A549 treated with DMSO at 1 μM for 4 hours (cell line): ENCODE measurements around the gene PCK2. TPM values are rescaled to one million over a fixed set of nuclear protein-coding genes. Genes with fewer than 3 reads are reported as not detected.

Experiments used
- total RNA-seq: library from RNA; stranded (reverse); fragments of 200-300 nt; extraction: Qiagen RNA extraction; gene quantifications from 5 replicates; pipeline ENCODE4 v1.2.3, GENCODE V29; 2022; ENCODE audit warnings: low read depth

The PCK2 gene
- total RNA-seq = 17.9 to 21.1 TPM (median 19.7 TPM) in 5 replicates

DNA sequence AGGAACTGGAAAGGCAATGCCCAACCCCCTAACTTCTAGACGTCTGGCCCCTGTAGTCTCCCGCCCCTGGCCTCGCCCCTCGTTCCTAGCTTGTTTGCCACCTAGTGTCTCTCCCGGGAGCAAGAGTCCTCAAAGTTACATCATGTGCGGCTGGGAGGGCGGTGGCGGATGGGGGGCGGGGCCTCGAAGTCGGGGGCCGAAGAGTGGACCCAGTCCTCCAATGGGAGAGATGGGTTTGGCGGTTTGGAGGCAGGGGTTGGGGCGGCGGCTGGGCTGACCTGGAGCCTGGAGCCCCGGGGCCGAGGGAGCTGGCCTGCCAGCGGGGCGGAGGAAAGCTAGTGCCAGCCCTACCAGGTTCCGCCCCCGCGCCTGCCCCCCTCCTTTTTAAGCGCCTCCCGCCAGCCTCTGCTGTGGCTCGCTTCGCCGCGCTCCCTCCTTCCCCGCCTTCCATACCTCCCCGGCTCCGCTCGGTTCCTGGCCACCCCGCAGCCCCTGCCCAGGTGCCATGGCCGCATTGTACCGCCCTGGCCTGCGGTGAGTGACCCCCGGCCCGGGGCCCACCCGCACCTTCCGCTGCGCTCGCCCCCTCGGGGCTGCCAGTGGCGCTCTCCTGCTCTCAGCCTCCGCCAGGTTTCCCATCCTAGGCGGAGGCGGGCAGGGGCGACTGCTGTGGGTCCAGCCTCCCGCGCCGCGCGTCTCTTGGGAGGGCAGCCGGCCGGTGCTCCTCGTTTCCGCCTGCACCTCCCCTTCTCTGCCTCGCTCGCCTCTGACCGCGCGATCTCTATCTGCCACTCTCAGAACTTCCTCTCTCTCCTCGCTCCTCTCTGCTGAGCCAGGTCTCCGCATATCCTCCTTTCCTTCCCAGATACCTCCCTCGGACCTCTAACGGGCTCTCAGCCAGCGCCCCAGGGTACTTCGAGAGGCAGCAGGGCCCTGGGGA lies at the start of gene PCK2:
TSS of gene PCK2 (plus strand) at position 411 of the 940 bp plus-strand sequence. CDS start at position 506, 95 bp downstream.

DNA sequence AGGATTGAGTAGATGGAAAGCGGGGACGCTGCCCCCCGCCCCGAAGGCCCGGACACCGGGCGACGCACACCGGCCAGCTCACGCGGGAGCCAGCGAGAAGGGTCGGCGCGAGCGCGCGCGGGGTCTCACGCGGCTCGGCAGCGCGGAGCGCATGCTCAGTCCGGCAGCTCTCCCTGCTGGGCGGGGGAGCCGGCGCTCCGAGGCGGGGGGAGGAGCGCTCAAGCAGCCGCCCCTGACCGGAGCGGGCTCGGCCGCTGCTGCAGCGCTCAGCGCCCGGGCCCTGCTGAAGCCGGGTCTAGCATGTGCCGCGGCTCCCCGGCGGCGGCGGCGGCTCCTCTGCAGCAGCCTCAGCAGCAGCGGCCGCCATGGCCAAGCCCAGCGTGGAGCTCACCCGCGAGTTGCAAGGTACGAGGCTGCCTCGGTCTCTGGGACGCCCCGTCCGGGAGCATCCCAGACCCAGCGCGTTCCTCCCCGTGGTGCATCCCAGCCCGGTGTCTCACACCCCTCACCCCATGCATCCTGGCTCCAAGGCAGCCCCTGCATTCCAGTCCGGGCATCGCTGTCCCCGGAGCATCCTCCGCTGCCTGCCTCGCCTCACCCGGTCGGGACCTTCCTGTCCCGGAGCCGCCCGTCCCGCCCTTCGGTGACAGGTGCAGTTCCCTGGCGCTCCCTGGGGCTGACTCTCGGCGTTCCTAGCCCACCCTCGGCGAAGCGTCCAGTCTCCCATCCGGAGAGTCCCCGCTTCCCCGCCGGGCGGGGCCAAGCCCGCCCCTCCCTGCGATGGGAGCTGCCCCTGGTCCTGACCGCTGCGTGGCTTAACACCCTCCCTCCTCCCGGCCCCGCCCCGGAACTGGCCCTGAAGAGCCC lies 42.1 kb upstream of the PCK2 start, which contains the start of gene CARMIL3:
TSS of gene CARMIL3 (plus strand) at position 221 of the 867 bp plus-strand sequence. CDS start at position 366, 145 bp downstream.

DNA sequence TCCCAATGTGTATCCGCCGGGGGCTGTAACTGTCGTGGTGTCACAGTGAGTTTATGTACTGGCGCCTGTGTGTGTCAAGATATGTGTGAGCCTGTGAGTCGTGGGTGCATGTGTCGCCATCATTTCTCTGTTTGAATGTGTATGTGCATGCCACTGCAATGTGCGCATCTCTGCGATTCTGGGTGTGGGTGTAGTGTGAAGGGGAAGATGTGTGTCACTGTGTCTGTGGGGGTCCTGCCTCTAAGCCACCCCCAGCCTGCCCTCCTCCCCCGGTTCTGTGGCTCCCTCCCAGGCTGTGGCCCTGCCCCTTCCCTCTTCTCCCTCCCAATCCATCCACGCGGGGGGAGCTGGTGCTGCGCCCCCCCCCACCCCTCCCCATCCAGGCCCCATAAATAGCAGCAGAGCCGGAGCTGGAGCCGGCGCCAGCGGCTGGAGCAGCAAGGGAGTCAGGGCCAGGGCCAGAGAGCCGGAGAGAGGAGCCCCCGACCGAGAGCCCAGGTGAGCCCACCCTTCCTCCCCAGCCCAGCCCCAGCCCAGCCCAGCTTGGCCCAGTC lies 22.9 kb upstream of the PCK2 start, which contains the start of gene CPNE6:
TSS of gene CPNE6 (plus strand) at position 419 of the 554 bp plus-strand sequence. CDS start 1,375 bp downstream, outside the sequence.

DNA sequence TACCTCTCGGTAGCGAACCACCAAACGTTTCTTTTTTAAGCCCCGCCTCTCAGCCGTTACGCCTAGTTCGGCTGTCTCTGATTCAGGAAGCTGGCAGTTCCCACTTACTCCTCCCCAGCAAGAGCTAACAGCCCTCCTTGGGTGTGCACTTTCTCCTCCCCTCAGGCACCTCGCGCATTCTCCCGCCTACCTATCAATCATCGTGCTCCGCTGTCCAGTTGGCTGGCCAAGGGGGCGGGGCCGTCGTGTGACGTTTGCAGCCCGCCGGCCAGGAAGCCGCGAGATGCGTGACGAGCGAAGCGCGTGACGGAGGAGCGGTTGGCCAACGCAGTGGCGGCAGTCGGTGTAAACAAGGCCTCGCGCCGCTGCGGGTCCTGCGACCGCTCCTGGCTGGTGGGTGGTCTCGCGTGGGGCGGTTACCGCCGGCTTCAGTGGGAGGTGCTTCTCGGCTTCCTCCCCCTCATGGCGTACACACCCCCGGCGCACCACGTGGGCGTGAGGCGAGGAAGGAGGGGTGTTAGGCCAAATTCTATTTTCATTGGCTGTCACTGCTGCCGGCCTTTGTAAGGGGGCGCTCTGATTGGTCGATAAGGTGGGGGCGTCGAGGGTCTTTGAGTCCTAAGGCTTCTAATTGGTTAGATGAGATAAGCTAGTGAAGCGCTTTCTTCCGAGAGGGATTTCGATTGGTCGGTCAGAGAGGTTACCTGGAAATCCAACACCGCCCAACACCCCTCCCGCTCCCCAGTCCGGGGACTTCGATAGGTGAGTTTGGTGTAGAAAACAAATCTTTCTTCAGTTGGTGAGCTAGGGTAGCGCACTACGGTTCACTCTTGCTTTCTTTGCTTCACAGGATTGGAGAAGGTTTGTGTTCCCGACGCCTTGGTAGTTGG lies 20.7 kb downstream of the PCK2 start, which contains the start of the genes DCAF11 and NRL:
TSS of gene DCAF11 (plus strand) at position 246 of the 890 bp plus-strand sequence. CDS start 818 bp downstream, outside the sequence.
TSS of gene NRL (minus strand) at position 418 of the 890 bp plus-strand sequence. CDS start 32,101 bp downstream, outside the sequence.

DNA sequence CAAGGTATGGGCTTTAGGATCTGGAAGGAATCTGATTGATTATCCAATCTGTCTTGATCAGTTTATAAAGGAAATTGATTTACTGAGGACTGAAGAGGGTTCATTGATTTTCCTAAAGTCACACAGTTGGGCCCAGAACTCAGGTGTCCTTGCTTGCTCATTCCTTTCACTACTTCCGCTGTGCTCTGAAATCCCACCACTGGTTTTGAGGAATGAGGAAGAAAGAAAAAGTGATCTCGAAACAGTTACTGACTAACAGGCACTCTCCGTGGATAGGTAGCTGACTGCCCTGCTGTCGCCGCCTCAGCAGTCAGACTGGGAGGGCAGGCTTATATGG lies 36.2 kb downstream of the PCK2 start, which contains the start of gene FITM1:
TSS of gene FITM1 (plus strand) at position 280 of the 337 bp plus-strand sequence. CDS start 905 bp downstream, outside the sequence.

DNA sequence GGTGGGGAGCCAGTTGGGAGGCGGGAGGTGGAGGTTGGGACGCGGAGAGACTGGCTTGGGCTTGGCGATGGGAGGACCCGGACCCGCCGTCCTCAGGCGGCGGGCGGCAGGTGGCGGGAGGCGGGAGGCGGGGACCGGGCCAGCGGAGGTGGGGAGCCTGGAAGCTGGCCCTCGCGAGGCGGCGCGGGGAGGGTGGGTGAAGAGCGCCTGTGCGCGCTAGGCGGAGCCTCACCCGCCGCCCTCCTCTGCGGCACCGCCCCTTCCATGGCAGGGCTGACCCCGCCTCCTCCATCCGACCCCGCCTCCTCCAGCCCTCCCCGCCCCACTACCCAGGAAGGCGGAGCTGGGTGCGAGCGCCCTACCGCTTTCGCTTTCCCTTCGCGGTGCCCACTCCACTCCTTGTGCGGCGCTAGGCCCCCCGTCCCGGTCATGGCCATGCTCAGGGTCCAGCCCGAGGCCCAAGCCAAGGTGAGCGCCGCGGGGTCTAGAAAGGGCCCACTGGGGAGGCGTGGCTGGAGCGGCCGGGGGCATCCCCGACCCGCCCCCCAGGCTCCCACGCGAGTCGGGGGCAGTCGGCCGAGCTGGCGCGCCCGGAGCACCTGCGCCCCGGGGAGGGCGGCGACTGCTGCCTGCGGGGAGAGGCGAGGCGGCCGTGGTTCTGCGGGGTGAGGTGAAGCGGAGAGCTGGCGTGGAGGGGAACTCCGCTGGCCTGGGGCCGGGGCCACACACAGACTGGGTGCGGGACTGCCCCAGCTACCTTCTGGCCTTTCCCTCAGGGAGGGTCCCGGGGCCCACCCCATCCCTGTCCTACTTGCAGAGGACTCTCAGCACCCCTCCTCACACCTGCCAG lies 41.9 kb downstream of the PCK2 start, which contains the start of gene PSME1:
TSS of gene PSME1 (plus strand) at position 361 of the 850 bp plus-strand sequence. CDS start at position 430, 69 bp downstream.

DNA sequence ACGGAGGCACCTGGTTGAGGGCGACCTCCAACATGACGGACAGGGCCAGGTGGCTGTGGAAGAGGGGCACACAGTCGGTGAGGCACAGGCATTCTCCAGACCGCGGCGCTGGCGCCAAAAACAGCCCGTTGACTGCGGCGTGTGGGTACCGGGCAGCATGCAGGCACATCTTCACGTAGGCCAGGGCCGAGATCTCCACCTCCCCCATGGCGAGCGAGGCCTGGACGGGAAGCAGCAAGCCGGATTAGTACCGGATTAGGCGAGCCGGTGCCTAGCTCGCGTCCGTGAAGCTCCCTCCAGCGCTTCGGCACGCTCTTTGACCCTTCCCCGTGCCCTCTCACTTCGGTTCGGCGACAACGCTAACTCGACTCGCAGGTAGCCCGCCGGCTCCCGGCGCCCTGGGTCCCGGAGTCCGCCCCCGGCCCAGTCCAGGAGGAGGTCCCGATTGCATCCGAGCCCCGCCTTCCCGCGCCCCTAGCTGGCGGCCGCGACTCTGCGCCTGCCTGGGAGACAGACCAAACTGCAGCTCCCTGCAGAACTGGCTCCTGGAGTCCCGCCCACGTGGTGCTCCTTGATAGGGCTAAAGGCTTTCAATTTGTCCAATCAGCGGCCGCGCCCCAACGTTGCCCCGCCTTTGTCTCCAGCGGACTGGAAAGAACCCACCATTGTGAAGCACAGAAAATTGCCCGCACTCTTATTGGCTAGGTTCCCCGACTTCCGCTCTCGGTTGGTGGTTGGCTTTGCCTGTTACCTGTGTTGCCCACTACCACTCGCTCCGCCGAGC lies 47.2 kb downstream of the PCK2 start, which contains the start of gene EMC9:
TSS of gene EMC9 (minus strand) at position 495 of the 784 bp plus-strand sequence. CDS start at position 208, 287 bp downstream.

DNA sequence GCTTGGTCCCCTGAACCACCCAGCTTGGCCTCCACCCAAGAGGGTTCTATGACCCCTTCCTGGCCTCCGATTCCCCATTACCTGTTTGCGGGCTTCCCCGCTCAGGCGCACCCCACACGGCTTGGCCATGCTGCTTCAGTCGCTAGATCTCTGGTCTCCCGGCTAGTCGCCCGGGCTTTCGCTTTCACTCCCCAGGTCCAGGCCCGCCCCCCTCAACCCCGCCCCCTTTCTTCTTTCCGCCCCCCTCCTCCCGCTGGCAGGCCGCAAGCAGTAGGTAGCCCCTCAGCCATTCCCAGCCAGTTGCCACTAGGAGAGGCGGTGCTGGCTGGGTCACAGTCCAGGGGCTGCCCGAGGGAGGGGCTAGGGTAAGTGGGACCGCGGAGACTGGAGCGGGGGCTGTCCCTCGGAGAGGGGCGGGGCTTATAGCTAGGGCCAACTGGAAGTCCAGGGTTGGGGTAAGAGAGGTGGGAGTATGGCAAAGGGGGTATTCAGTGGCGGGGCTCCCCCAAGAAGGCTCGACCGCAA lies 52.4 kb downstream of the PCK2 start, which contains the start of gene PSME2:
TSS of gene PSME2 (minus strand) at position 158 of the 525 bp plus-strand sequence. CDS start at position 129, 29 bp downstream.

DNA sequence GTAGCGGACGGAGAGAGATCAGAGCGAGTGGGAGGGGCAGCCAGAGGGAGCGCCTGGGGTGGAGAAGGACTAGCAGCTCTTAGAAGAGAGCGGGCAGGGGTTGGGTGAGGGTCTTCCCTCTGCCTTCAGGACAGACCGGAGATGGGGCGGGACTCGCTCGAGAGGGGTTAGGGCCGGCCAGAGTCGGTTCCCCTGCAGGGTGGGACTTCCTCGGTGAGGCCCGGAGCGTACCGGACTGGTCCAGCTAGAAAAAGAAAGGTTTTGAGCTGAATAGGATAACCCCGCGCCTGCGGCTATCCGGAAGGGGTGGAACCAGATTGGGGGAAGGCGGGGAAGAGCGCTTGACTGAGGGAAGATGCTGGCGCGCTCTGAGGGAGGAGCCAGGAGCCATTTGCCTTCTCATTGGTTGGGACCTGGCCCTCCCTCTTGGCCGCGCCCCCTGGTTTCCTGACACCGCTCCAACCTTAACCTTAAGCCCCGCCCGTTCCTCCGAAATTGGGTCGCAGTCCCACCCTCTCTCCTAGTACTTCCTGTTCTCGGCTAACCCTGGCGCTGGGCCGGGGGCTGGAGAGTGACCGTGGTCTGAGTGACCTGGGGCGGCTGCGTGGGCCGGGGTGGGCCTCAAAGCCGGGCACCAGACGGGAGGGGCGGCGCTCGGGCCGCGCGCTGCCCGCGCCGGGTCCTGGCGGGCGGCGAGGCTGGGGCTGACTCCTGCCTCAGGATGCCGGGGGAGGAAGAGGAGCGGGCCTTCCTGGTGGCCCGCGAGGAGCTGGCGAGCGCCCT lies 53.1 kb downstream of the PCK2 start, which contains the start of gene RNF31:
TSS of gene RNF31 (plus strand) at position 521 of the 783 bp plus-strand sequence. CDS start at position 722, 201 bp downstream.

Other genes starting within 250 kb of the PCK2 start
- 39.3 to 49.4 TPM (median 46.9 TPM) in 5 replicates for gene DHRS4, start 140.5 kb upstream of the PCK2 start, total RNA-seq
- gene DHRS4L2, start 105.4 kb upstream of the PCK2 start, total RNA-seq = 23.7 to 33.4 TPM (median 29.9 TPM) in 5 replicates
- gene CARMIL3, start 42.3 kb upstream of the PCK2 start, total RNA-seq = 0.24 to 0.59 TPM (median 0.47 TPM) in 5 replicates
- not detected in 5 replicates for gene CPNE6, start 22.7 kb upstream of the PCK2 start, total RNA-seq
- 21.0 to 25.3 TPM (median 21.5 TPM) in 5 replicates for gene DCAF11, start 20.5 kb downstream of the PCK2 start, total RNA-seq
- gene NRL, start 20.6 kb downstream of the PCK2 start, total RNA-seq = 0.58 to 1.0 TPM (median 0.99 TPM) in 5 replicates
- 0.15 to 0.28 TPM (median 0.24 TPM) in 3 of 5 replicates, not detected in the others for gene FITM1, start 36.3 kb downstream of the PCK2 start, total RNA-seq
- 163 to 182 TPM (median 171 TPM) in 5 replicates for gene PSME1, start 41.9 kb downstream of the PCK2 start, total RNA-seq
- gene EMC9, start 47.3 kb downstream of the PCK2 start, total RNA-seq = 50.9 to 61.8 TPM (median 56.9 TPM) in 5 replicates
- 164 to 198 TPM (median 177 TPM) in 5 replicates for gene PSME2, start 52.3 kb downstream of the PCK2 start, total RNA-seq
- 25.6 to 33.1 TPM (median 29.9 TPM) in 5 replicates for gene RNF31, start 53.2 kb downstream of the PCK2 start, total RNA-seq
- 14.6 to 21.4 TPM (median 16.7 TPM) in 5 replicates for gene IRF9, start 67.0 kb downstream of the PCK2 start, total RNA-seq
- 3.4 to 6.4 TPM (median 4.3 TPM) in 5 replicates for gene REC8, start 77.8 kb downstream of the PCK2 start, total RNA-seq
- 79.6 to 102 TPM (median 88.2 TPM) in 5 replicates for gene IPO4, start 94.5 kb downstream of the PCK2 start, total RNA-seq
- 65.1 to 72.9 TPM (median 67.8 TPM) in 5 replicates for gene TM9SF1, start 101.1 kb downstream of the PCK2 start, total RNA-seq
- gene TSSK4, start 111.4 kb downstream of the PCK2 start, total RNA-seq = 0.07 TPM in 1 of 5 replicates, not detected in the others
- 79.6 to 96.4 TPM (median 82.0 TPM) in 5 replicates for gene CHMP4A, start 119.2 kb downstream of the PCK2 start, total RNA-seq
- gene MDP1, start 121.8 kb downstream of the PCK2 start, total RNA-seq = 27.9 to 35.3 TPM (median 29.6 TPM) in 5 replicates
- gene NEDD8, start 138.1 kb downstream of the PCK2 start, total RNA-seq = 427 to 475 TPM (median 451 TPM) in 5 replicates
- 52.4 to 64.1 TPM (median 56.5 TPM) in 5 replicates for gene GMPR2, start 138.6 kb downstream of the PCK2 start, total RNA-seq
- 32.6 to 41.9 TPM (median 37.8 TPM) in 5 replicates for gene TINF2, start 148.3 kb downstream of the PCK2 start, total RNA-seq
- 0.60 to 1.1 TPM (median 0.83 TPM) in 5 replicates for gene TGM1, start 168.9 kb downstream of the PCK2 start, total RNA-seq
- gene RABGGTA, start 177.3 kb downstream of the PCK2 start, total RNA-seq = 12.5 to 19.5 TPM (median 16.6 TPM) in 5 replicates
- gene DHRS1, start 205.5 kb downstream of the PCK2 start, total RNA-seq = 10.9 to 13.5 TPM (median 11.8 TPM) in 5 replicates
- 15.6 to 19.7 TPM (median 18.9 TPM) in 5 replicates for gene NOP9, start 205.5 kb downstream of the PCK2 start, total RNA-seq
- 0.14 to 0.70 TPM (median 0.29 TPM) in 5 replicates for gene CIDEB, start 213.7 kb downstream of the PCK2 start, total RNA-seq
- gene LTB4R2, start 215.8 kb downstream of the PCK2 start, total RNA-seq = 2.4 to 5.7 TPM (median 4.7 TPM) in 5 replicates
- gene LTB4R, start 217.2 kb downstream of the PCK2 start, total RNA-seq = 3.4 to 8.6 TPM (median 5.6 TPM) in 5 replicates
- gene ADCY4, start 240.8 kb downstream of the PCK2 start, total RNA-seq = not detected in 5 replicates
- not detected in 5 replicates for gene RIPK3, start 245.7 kb downstream of the PCK2 start, total RNA-seq